GM21367 (cell line): ENCODE data around the gene ARL5C.
"Not testable (repeated sequence)": the region's sequence is repeated elsewhere in the genome, so short reads cannot be mapped to it uniquely, and the experiment has no call there.

Experiments used
- ATAC-seq: cut with Tn5 transposase; IDR thresholded peaks from one replicate; pipeline ENCODE4 v1.9.1; 2021; ENCODE audit not compliant: unreplicated experiment

Gene ARL5C

GRCh38 chr17:39168503-39168902 is 2.5 kb upstream of the ARL5C start:
- ATAC-seq = not testable (repeated sequence)

GRCh38 chr17:39167476-39167875 is 1.5 kb upstream of the ARL5C start:
- ATAC-seq = no peak

GRCh38 chr17:39166437-39167335 is 725 bp upstream of the ARL5C start:
- no peak for ATAC-seq

DNA sequence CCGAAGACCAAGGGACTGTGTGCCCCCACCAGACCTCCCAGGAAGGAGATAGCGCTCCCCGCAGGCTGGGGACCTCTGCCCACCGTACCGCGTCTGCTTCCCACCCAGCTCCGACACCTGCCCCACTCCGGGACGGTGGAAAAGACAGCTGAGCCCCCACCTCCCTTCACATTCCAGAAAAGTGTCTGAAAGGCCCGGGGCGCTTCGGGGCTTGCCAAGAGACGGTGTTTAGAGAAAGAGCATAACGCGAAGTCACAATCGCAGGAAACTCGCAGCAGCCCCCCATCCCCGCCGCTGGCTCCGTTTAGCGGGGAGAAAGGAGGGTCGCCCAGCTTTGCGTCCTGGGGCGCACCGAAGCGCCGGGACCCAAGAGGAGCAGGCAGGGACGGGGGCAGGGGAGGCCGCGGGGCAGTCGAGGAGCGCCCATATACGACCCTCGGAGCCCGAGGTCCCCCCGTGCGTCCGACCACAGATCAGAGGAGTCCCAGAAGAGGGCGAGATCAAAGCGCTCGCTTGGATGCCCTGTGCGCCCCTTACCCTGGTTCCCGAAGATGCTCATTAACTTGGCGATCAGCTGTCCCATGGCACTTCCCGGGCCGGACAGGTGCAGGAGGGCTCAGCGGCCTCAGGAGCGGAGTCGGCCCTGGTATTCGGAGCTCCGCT is 652 bp downstream of the ARL5C start:
- ATAC-seq = no peak

- ATAC-seq = peak; percentile 60
Observed at GRCh38 chr17:39164675-39165143, 1.3 kb downstream of the ARL5C start.

GRCh38 chr17:39161962-39162361 is 4.0 kb downstream of the ARL5C start:
- no peak for ATAC-seq

DNA sequence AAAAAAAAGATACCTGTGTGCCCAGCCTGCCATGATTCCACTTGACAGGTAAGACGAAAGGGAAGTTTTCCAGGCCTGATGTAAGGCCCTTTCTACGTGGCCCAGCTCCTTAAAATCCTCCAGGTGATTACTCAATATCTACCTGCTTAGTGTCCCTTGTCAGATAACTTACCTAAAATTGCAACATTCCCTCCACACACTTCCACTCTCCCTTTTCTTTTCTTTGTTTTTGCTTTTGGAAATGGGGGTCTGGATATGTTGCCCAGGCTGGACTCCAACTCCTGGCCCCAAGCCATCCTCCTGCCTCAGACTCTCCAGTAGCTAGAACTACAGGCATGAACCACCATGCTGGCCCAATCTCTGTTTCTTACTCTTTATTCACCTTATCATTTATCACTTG is 7.3 kb downstream of the ARL5C start:
- no peak for ATAC-seq

DNA sequence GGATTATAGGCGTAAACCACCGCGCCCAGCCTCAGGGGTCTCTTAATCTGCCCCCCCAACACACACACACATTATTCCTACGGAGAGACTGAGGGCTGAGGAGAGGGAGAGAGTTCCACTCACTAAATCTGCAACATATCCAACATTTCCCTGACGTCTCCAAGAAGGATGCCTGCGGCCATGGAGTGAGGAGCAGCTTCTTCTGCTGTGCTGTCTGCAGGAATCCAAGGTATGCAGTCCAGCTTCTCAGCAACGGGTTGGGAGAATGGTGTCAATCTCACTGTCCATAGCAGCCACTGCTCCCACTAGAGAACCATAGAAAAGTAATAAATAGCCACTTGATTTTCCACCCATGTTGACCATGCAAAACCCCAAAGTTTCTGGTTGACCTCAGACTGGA is 9.5 kb downstream of the ARL5C start:
- no peak for ATAC-seq

GRCh38 chr17:39155654-39156053 is 10.3 kb downstream of the ARL5C start:
- ATAC-seq = no peak

GRCh38 chr17:39153599-39154051 is 12.3 kb downstream of the ARL5C start:
- ATAC-seq = peak; percentile 49

GRCh38 chr17:39151943-39152818 is 13.8 kb downstream of the ARL5C start:
- ATAC-seq = no peak

- no peak for ATAC-seq
Observed at GRCh38 chr17:39151150-39151942, 14.6 kb downstream of the ARL5C start, which contains the start of gene PLXDC1. Gene PLXDC1 (minus strand): TSS chr17:39151637. CDS start chr17:39151437, 200 bp downstream.

DNA sequence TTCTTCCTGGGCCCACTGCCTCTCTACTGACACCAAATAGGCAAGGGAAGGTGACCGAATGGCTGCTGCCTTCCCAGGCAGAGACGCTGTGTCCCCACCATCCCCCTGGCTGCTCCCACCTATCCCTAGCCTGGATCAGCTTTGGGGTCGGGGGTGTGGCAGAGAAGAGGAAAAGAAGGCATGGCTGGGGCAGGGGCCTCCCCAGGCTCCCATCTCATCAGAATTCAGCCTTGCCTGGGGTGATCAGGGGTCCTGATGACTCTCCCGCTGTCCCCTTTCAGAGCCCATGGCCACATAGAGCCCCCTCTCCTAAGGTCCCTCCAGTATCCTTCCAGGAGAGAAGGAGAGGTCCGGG is 15.2 kb downstream of the ARL5C start:
- ATAC-seq = no peak

- ATAC-seq = no peak
Observed at GRCh38 chr17:39150104-39150634, 15.8 kb downstream of the ARL5C start.

GRCh38 chr17:39147221-39148185 is 18.5 kb downstream of the ARL5C start:
- ATAC-seq = no peak

DNA sequence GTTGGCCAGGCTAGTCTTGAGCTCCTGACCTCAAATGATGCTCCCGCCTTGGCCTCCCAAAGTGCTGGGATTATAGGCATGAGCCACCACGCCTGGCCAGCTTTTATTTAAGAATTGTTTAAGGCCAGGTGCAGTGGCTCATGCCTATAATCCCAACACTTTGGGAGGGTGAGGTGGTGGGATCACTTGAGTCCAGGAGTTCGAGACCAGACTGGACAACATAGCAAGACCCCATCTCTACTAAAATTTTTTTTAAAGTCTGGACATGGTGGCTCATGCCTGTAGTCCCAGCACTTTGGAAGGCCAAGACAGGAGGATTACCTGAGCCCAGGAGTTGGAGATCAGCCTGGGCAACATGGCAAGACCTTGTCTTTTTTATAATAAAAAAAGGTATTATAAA is 19.7 kb downstream of the ARL5C start:
- no peak for ATAC-seq

DNA sequence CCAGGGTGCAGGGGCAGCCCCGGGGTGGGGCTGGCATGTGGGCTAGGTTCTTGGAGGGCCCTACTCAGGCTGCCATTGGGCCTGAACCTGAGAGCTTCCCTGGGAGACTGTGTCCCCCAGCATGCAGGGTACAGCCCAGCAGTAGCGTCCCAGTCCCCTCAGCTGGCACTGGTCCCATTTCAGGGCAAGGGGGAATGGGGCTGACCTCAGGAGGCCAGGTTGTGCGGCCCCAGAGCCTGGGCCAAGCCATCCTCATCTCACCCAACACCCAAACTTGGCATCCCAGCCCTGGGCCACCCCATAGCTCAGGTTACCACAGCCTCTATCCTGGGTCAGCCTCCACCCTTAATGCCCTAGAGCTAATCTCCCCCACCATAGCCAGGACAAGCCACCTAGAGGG is 20.8 kb downstream of the ARL5C start:
- ATAC-seq = no peak

GRCh38 chr17:39144416-39144840 is 21.5 kb downstream of the ARL5C start:
- no peak for ATAC-seq

DNA sequence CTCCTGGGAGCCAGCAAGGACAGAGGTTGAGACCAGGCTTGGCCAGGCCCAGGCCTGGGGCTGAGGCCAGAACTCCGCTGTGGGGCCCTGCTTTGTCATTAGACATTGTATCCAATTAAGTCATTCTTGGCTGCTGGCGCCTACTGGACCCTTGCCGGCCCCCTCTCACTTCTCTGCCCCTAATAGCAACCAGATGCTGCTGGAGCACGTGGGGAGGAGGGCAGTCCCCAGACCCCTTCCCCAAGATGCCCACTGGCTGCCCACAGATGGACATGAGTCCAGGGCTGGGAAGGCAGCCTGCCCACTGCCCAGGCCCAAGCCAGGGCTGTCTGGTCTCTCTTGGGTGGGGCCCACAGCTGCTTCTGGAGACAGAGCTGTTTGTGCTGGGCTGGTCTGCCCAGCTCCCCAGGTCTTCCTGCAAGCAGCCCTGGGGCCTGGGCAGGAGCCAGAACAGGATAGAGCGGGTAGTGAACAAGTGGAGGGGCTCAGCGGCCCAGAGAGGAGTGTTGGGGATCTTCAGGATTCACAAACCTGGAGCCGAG is 22.3 kb downstream of the ARL5C start:
- no peak for ATAC-seq
